ENCODE data around the gene CDKN1B.
A peak's percentile ranks its signal among the peaks of the same experiment; 100 is the strongest.

The CDKN1B gene

DNA sequence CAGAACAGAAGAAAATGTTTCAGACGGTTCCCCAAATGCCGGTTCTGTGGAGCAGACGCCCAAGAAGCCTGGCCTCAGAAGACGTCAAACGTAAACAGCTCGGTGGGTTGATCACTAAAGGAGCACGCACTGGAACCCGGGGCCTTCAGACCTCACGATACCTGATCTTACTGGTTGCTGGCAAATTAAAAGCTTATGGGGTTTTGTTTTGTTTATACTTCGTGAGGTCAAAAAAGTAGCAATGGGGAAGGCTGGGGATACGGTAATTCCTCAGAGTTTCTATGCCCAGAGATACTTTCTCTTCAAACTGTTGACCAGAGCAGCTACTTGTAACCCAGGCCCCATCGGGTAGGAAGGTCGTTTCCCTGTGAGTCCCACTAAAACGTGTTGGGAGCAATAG lies 1.7 kb downstream of the CDKN1B start:
- TF ChIP-seq, protein P1, sequence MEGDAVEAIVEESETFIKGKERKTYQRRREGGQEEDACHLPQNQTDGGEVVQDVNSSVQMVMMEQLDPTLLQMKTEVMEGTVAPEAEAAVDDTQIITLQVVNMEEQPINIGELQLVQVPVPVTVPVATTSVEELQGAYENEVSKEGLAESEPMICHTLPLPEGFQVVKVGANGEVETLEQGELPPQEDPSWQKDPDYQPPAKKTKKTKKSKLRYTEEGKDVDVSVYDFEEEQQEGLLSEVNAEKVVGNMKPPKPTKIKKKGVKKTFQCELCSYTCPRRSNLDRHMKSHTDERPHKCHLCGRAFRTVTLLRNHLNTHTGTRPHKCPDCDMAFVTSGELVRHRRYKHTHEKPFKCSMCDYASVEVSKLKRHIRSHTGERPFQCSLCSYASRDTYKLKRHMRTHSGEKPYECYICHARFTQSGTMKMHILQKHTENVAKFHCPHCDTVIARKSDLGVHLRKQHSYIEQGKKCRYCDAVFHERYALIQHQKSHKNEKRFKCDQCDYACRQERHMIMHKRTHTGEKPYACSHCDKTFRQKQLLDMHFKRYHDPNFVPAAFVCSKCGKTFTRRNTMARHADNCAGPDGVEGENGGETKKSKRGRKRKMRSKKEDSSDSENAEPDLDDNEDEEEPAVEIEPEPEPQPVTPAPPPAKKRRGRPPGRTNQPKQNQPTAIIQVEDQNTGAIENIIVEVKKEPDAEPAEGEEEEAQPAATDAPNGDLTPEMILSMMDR (IDR thresholded peaks at IDR 0.05; ENCODE audit: insufficient read depth, low read length, poor library complexity, severe bottlenecking): no peak
- H3K27me3 ChIP-seq (replicated peaks; ENCODE audit: control insufficient read depth, insufficient read depth, low read length): no peaks in the 10 kb centered on the region
- H3K4me3 ChIP-seq (replicated peaks; ENCODE audit: low read depth, low read length): peak overlapping the region; percentile 97
- H3K36me3 ChIP-seq (ENCODE audit: control insufficient read depth, insufficient read depth, low read length): no peaks in the 10 kb centered on the region; the same call in none of the 2 replicates
- DNase-seq (ENCODE audit: extremely low read depth, insufficient read length): no peak

DNA sequence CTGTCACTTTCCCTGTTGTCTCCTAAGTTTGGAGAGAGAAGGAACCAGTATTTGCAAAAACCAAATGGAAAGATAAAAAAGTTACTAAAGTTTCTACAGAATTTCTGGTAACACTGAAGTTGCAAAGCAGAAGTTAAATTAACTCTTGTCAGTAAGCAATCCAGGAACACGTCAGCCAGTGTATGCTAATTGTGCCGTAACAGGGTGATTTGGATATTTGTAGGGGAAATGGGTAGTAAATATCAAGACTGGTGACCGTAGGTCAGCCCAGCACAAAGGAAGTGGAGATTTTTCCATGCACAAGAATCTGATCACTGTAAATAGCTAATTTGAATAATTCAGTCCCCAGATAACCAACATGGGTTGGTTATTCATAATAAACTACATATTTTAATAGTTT lies 2.3 kb downstream of the CDKN1B start:
- TF ChIP-seq, protein P1 (IDR thresholded peaks at IDR 0.05; ENCODE audit: insufficient read depth, low read length, poor library complexity, severe bottlenecking): no peak
- no peak for DNase-seq (ENCODE audit: extremely low read depth, insufficient read length)
- Histone ChIP-seq H3K36me3 (ENCODE audit: control insufficient read depth, insufficient read depth, low read length) (no peaks in the 10 kb centered on the region; the same call in none of the 2 replicates), H3K27me3 (replicated peaks; ENCODE audit: control insufficient read depth, insufficient read depth, low read length) (no peaks in the 10 kb centered on the region), H3K4me3 (replicated peaks; ENCODE audit: low read depth, low read length) (peak overlapping the region; percentile 97)

DNA sequence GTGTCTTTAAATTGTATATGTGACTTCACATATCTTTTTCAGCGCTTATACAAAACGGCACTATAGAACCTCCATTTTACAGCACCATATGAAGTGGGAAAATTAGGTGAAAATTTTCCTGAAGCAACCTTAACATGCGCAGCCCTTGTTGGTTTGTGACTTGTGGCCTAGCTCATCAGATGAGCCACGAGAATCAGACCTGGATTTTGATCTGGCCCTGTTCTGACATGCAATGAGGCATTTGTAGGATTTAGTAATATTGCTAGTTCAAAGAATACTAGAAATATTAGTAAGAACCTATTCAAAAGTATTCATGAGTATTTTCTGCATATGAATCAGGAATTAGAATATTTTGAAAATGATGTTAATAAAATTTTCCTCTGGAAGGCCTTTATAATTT lies 2.9 kb downstream of the CDKN1B start:
- Histone ChIP-seq H3K4me3 (replicated peaks; ENCODE audit: low read depth, low read length) (peak overlapping the region; percentile 97), H3K27me3 (replicated peaks; ENCODE audit: control insufficient read depth, insufficient read depth, low read length) (no peaks in the 10 kb centered on the region), H3K36me3 (ENCODE audit: control insufficient read depth, insufficient read depth, low read length) (no peaks in the 10 kb centered on the region; the same call in none of the 2 replicates)
- TF ChIP-seq, protein P1 (IDR thresholded peaks at IDR 0.05; ENCODE audit: insufficient read depth, low read length, poor library complexity, severe bottlenecking): no peak
- no peak for DNase-seq (ENCODE audit: extremely low read depth, insufficient read length)

DNA sequence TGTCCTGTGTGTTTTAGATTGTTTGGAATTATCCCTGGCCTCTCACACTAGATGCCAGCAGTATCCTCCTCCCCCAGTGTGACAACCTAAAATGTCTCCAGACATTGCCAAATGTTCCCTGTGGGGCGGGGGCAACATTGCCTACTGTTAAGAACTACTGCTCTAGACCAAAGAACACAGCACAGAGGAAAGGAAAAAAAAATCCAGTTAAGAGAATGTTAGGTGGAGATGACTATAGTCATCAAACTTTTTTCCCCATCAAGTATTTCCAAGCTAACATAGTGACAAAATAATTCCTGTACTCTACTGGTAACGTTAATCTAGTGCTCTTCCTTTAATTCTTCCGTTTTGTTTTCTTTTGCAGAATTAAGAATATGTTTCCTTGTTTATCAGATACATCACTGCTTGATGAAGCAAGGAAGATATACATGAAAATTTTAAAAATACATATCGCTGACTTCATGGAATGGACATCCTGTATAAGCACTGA lies 3.5 kb downstream of the CDKN1B start:
- peak overlapping the region; percentile 44 for H3K4me3 ChIP-seq (replicated peaks; ENCODE audit: low read depth, low read length)
- no peaks in the 10 kb centered on the region; the same call in none of the 2 replicates for H3K36me3 ChIP-seq (ENCODE audit: control insufficient read depth, insufficient read depth, low read length)
- DNase-seq (ENCODE audit: extremely low read depth, insufficient read length): no peak
- H3K27me3 ChIP-seq (replicated peaks; ENCODE audit: control insufficient read depth, insufficient read depth, low read length): no peaks in the 10 kb centered on the region
- TF ChIP-seq, protein P1 (IDR thresholded peaks at IDR 0.05; ENCODE audit: insufficient read depth, low read length, poor library complexity, severe bottlenecking): no peak

DNA sequence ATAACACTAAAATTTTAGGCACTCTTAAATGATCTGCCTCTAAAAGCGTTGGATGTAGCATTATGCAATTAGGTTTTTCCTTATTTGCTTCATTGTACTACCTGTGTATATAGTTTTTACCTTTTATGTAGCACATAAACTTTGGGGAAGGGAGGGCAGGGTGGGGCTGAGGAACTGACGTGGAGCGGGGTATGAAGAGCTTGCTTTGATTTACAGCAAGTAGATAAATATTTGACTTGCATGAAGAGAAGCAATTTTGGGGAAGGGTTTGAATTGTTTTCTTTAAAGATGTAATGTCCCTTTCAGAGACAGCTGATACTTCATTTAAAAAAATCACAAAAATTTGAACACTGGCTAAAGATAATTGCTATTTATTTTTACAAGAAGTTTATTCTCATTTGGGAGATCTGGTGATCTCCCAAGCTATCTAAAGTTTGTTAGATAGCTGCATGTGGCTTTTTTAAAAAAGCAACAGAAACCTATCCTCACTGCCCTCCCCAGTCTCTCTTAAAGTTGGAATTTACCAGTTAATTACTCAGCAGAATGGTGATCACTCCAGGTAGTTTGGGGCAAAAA lies 4.1 kb downstream of the CDKN1B start:
- Histone ChIP-seq H3K4me3 (replicated peaks; ENCODE audit: low read depth, low read length) (peak overlapping the region; percentile 44), H3K36me3 (ENCODE audit: control insufficient read depth, insufficient read depth, low read length) (no peaks in the 10 kb centered on the region; the same call in none of the 2 replicates), H3K27me3 (replicated peaks; ENCODE audit: control insufficient read depth, insufficient read depth, low read length) (no peaks in the 10 kb centered on the region)
- no peak for DNase-seq (ENCODE audit: extremely low read depth, insufficient read length)
- TF ChIP-seq, protein P1 (IDR thresholded peaks at IDR 0.05; ENCODE audit: insufficient read depth, low read length, poor library complexity, severe bottlenecking): no peak
